DND-41 (cell line): Measurements from ENCODE around the gene KIF17.
A peak's percentile ranks its signal among the peaks of the same experiment; 100 is the strongest.

Experiments used
- CTCF ChIP-seq: IDR thresholded peaks from 2 replicates; pipeline ENCODE4 v1.5.1; 2012; ENCODE audit warnings: borderline replicate concordance, low read length, moderate library complexity, mild to moderate bottlenecking; ENCODE audit not compliant: poor library complexity, severe bottlenecking; ENCODE audit errors: extremely low read depth
- EZH2 ChIP-seq: IDR thresholded peaks from 3 replicates; pipeline ENCODE4 v1.6.1; 2012; ENCODE audit warnings: borderline replicate concordance, low read depth, mild to moderate bottlenecking, moderate library complexity, low read length, inconsistent platforms; ENCODE audit not compliant: severe bottlenecking

GRCh38 chr1:20663365-20663764, 54.4 kb downstream of the KIF17 start:
- TF ChIP-seq CTCF (peak; percentile 37), EZH2 (no peak)
